LNCaP clone FGC (cell line): ENCODE results near the gene CEP164.

Experiments
- DNase-seq: peaks from one replicate; pipeline ENCODE4 v3.0.0-alpha.2; 2011; ENCODE audit warnings: low read depth
- H3K4me3 ChIP-seq: 2 replicates; pipeline ENCODE4 v1.5.1; 2011; ENCODE audit warnings: mild to moderate bottlenecking, low read depth, low read length, control low read depth
- TF ChIP-seq, protein P1 (sequence below): IDR thresholded peaks from 2 replicates; pipeline ENCODE4 v1.5.1; 2012; ENCODE audit warnings: mild to moderate bottlenecking; ENCODE audit not compliant: control insufficient read depth, insufficient read depth; ENCODE audit errors: extremely low read depth

CEP164 gene

DNA sequence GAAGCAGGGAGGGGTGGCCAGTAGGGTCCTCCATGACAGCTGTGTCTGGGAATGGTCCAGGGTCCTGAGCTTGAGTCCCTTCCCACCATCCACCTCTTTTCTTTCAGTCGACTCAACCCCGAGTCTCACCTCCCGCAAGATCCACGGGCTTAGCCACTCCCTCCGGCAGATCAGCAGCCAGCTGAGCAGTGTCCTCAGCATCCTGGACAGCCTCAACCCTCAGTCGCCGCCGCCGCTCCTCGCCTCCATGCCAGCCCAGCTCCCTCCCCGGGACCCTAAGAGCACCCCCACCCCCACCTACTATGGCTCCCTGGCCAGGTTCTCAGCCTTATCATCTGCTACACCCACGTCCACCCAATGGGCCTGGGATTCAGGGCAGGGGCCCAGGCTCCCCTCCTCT, 81.9 kb downstream of the CEP164 start:
- H3K4me3 ChIP-seq: no peak overlapping the region
- no peak for DNase-seq
- TF ChIP-seq, protein P1, sequence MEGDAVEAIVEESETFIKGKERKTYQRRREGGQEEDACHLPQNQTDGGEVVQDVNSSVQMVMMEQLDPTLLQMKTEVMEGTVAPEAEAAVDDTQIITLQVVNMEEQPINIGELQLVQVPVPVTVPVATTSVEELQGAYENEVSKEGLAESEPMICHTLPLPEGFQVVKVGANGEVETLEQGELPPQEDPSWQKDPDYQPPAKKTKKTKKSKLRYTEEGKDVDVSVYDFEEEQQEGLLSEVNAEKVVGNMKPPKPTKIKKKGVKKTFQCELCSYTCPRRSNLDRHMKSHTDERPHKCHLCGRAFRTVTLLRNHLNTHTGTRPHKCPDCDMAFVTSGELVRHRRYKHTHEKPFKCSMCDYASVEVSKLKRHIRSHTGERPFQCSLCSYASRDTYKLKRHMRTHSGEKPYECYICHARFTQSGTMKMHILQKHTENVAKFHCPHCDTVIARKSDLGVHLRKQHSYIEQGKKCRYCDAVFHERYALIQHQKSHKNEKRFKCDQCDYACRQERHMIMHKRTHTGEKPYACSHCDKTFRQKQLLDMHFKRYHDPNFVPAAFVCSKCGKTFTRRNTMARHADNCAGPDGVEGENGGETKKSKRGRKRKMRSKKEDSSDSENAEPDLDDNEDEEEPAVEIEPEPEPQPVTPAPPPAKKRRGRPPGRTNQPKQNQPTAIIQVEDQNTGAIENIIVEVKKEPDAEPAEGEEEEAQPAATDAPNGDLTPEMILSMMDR: no peak

DNA sequence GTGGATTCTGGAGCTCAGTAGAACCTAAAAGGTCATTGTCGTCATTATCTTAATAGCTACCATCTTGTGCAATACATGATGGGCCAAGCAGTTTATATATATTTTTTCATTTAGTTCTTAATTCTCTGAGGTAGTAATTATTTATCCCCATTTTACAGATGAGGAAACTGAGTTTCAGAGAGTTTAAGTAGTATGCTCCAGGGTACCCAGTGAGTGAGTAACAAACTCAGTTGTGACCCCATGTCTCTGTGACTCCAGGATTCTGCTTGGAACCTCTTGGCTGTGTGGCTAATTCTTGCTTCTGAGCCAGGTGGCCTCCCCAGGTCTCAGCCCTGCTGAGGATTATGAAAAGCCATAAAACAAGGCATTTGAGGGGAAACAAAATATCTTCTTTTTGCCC, 82.6 kb downstream of the CEP164 start:
- H3K4me3 ChIP-seq: no peak overlapping the region
- DNase-seq: no peak
- TF ChIP-seq, protein P1: no peak

DNA sequence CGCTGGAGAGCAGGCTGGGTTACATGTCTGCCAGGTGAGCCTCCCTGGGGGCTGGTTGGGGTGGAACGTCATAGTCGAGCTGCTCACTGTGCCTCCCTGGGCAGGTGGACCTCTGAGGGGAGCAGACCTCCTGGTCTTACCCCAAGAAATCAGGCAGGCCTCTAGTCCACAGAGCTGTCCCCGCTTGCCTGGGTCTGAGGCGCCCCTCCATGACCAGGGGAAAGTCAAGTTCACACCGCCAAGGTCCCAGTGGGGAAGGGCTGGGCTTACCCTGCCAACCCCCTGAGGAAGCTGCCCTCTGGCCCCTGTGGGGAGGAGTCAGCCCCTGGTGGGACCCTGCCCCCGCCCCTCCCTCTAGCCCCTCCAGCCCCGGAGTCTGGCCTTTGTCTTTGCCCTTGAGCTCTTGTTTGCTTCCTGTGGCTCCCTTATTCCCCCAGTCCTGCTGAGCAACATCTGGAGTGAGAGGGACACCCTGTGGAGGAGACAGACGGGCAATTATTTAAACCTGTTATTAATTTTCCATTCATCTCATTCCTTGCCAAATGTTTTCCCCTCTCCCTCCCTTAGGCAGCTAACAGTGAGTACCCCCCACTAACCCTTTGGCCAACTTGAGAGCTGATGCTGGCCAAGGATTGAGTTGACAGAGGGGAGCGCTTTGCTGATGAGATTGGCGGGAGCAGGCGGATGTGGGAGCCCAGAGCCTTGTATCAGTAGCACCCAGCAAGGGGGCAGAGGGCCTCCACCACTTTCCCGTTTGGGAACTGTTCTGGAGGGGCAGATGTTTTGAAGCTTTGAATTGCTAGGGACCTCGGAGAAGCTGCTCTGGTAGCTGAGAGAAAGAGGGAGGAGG, 83.4 kb downstream of the CEP164 start:
- no peak for DNase-seq
- no peak overlapping the region for H3K4me3 ChIP-seq
- TF ChIP-seq, protein P1: no peak

DNA sequence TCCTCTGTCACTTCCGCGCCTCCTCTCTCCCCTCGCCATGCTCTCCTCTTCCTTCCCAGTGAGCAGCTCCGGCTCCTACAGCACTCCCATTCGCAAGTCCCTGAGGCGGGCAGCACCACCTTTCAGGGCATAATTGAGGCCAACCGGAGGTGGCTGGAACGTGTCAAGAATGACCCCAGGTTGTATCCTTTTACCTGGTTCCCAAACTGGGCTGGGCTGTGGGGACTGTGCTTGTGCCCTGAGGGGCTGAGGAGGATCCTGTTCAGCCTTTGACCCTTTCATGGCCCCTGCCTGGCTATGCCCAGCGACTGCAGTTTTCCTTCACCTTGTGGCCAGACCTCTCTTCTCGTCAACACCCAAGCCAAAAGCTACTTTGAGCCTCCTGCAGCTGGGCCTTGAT, 84.1 kb downstream of the CEP164 start:
- no peak for DNase-seq

DNA sequence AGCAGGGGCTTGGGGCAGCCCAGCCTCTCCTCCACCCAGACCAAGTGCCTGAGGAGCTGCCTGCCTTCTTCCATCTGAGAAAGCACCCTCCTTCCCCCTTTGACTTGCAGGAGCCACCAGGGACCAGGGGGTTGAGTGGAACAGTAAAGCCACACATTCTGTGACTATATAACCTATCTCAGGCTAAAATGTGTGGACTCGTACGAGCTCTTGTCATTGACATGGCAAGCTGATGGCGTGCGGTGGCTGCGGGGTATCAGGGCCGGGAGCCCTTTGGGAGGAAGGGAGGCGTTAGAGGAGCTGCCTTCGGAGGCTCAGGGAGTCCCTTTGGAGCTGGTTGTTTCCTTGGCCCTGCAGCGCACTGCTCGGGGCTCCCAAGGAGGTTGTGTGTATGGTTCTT, 84.5 kb downstream of the CEP164 start:
- TF ChIP-seq, protein P1: no peak
- DNase-seq: no peak
- no peak overlapping the region for H3K4me3 ChIP-seq

More for the DNA sequence above, 84.1 kb downstream of the CEP164 start:
- H3K4me3 ChIP-seq: no peak overlapping the region
- TF ChIP-seq, protein P1: no peak

DNA sequence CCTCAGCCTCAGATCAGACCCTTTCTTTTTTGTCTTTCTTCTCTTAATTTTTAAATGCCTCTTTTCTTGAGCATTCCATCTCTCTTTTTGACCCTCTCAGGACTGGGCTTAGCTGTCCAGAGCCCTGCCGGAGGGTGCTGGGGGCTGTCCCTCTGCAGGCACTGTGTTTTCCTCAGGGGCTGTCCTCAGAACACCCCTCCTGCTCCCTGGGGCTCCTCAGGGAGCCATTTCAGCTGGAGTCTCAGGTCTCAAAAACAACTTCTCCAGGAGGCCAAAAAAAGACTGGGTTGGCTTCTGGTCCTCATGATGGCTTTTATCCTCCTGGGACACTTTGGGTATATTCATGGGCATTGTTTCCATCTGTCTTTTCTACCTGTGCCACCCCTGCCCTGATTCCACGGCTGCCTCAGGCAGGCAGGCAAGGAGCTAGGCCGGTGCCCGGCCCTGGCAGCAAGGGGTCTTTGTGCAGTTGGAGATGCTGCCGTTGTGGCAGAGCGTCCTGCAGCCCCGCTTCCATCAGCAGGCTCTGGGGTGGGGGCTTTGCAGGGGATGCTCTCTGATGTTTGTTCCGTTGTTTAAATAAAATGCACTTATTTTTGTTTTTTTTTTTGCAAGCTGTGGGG, 85.1 kb downstream of the CEP164 start:
- H3K4me3 ChIP-seq: no peak overlapping the region
- TF ChIP-seq, protein P1: no peak
- DNase-seq: no peak

DNA sequence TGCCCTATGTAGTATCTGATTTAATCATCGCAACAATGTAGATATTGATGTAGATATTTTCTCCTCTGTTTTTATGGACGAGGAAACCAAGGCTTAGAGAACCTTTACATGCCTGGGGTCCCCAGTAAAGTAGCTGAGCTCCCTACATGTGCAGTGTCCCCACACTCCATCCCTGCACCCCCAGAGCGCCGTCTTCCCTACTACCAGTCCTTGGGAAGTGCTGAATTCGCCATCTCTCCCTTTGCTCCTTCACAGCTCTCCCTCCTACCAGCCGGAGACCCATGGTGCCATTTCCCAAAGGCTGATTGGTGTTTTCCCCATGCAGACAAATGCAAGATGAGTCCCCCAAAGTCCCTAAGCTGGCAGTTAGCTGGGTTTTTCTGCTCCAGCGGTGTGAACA, 86.0 kb downstream of the CEP164 start:
- TF ChIP-seq, protein P1: no peak
- no peak for DNase-seq
- H3K4me3 ChIP-seq: no peak overlapping the region
